K562 (cell line): Measurements from ENCODE around the gene DRC3. TPM values are rescaled to one million over a fixed set of nuclear protein-coding genes. Genes with fewer than 3 reads are reported as not detected.

Experiments
- ATAC-seq: fragments of 200-7000 bp; cut with Tn5 transposase; 3 replicates; pipeline ENCODE4 v1.9.1; 2020; ENCODE audit warnings: moderate library complexity
- BruUV-seq: library from RNA; stranded (reverse); fragments of 400-500 nt; replicated peaks from 2 replicates; lab custom pipeline; 2021; lab: Mats Ljungman, UMichigan
- CTCF ChIA-PET: fragments of 300-600 bp; formaldehyde crosslinking; extraction: SDS; loops from one replicate; lab custom pipeline; 2021; ENCODE audit warnings: low intra/inter-chr PET ratio; lab: Yijun Ruan, JAX
- POLR2A ChIA-PET: fragments of 300-600, 350-650 bp; sonication (Branson Sonifier 250); formaldehyde crosslinking; extraction: SDS; loops from one replicate; lab custom pipeline; 2021; ENCODE audit warnings: antibody characterized with exemption, inconsistent platforms; lab: Yijun Ruan, JAX
- DNase-seq, 4 experiments: peaks; one replicate each; pipeline versions ENCODE4 v3.0.0 to v3.0.0-alpha.2; 2011 to 2018; ENCODE audit warnings: low spot score in 3 of 4, mixed read lengths in 3 of 4; ENCODE audit errors: extremely low read depth in 1 of 4
- FAIRE-seq: peaks from 2 replicates; lab custom pipeline; 2011; peaks lifted over from hg19 to GRCh38; lab: Jason Lieb, UNC
- H2AFZ ChIP-seq: 2 replicates; pipeline ENCODE4 v1.6.0; 2011; ENCODE audit warnings: low read depth, low read length, control low read depth, inconsistent platforms
- H3K27ac ChIP-seq: fragments of 200-600 bp; 3 replicates; pipeline ENCODE4 v1.8.0; 2011; ENCODE audit warnings: low read depth, mild to moderate bottlenecking, control low read depth, inconsistent platforms, low read length, moderate library complexity, mixed read lengths; ENCODE audit errors: extremely low read depth
- H3K27me3 ChIP-seq, 2 experiments: fragments of 300-600 bp in 1 of 2; 2 replicates in 1 of 2; 3 replicates in 1 of 2; pipeline versions ENCODE4 v1.6.0 to v1.8.0; 2011; ENCODE audit warnings: inconsistent platforms in 2 of 2, low read length in 2 of 2, mild to moderate bottlenecking in 1 of 2, mixed read lengths in 1 of 2, moderate library complexity in 1 of 2; ENCODE audit not compliant: control insufficient read depth in 2 of 2, insufficient read depth in 2 of 2
- H3K36me3 ChIP-seq: fragments of 300-600 bp; 3 replicates; pipeline ENCODE4 v1.8.0; 2011; ENCODE audit warnings: mild to moderate bottlenecking, low read length, inconsistent platforms; ENCODE audit not compliant: control insufficient read depth, insufficient read depth
- H3K4me1 ChIP-seq, 2 experiments: fragments of 200-600 bp in 1 of 2; replicated peaks in 1 of 2; 2 replicates in 1 of 2; 3 replicates in 1 of 2; pipeline versions ENCODE4 v1.5.1 to v1.8.0; 2011; ENCODE audit warnings: inconsistent platforms in 2 of 2, low read length in 2 of 2, mild to moderate bottlenecking in 1 of 2, mixed read lengths in 1 of 2, moderate library complexity in 1 of 2; ENCODE audit not compliant: control insufficient read depth in 2 of 2, insufficient read depth in 2 of 2
- H3K4me2 ChIP-seq: 2 replicates; pipeline ENCODE4 v1.6.1; 2011; ENCODE audit warnings: low read length, control low read depth, inconsistent platforms, mixed read lengths; ENCODE audit not compliant: insufficient read depth
- H3K4me3 ChIP-seq: fragments of 200-600 bp; sonication (generic), shearing (Covaris generic); 2 replicates; pipeline ENCODE4 v1.5.1; 2016; ENCODE audit warnings: control low read depth, inconsistent platforms
- H3K79me2 ChIP-seq: fragments of 200-600 bp; 3 replicates; pipeline ENCODE4 v1.8.0; 2011; ENCODE audit warnings: low read length, inconsistent platforms; ENCODE audit not compliant: control insufficient read depth, insufficient read depth
- H3K9ac ChIP-seq, 2 experiments: 2 replicates each; pipeline versions ENCODE4 v1.6.0 to v1.6.1; 2011; ENCODE audit warnings: low read depth in 2 of 2, low read length in 2 of 2, control low read depth in 1 of 2, inconsistent platforms in 1 of 2, mild to moderate bottlenecking in 1 of 2, mixed read lengths in 1 of 2; ENCODE audit not compliant: insufficient read depth in 1 of 2
- H3K9me1 ChIP-seq: one replicate; pipeline ENCODE4 v1.6.0; 2011; ENCODE audit warnings: inconsistent platforms, mild to moderate bottlenecking, low read length, moderate library complexity; ENCODE audit not compliant: control insufficient read depth, insufficient read depth
- H3K9me3 ChIP-seq: replicated peaks from 2 replicates; pipeline ENCODE4 v1.5.1; 2011; ENCODE audit warnings: low read depth, low read length, inconsistent platforms; ENCODE audit not compliant: control insufficient read depth, insufficient read depth
- H4K20me1 ChIP-seq: replicated peaks from 2 replicates; pipeline ENCODE4 v1.6.1; 2011; ENCODE audit warnings: low read length, inconsistent platforms, mixed read lengths; ENCODE audit not compliant: control insufficient read depth, insufficient read depth
- GATAD2A ChIP-seq: fragments of 450-650 bp; IDR thresholded peaks from 2 replicates; pipeline ENCODE4 v1.6.1; 2017
- RNF2 ChIP-seq: sonication (generic); IDR thresholded peaks from 2 replicates; pipeline ENCODE4 v1.6.1; 2016
- ZBTB5 ChIP-seq: fragments of 450-650 bp; IDR thresholded peaks from 2 replicates; pipeline ENCODE4 v1.6.1; 2017; ENCODE audit warnings: antibody characterized with exemption
- WGBS: fragments of 100-300 bp; shearing (Covaris generic); methylation state at CpG from one replicate; pipeline ENCODE4 v1.1.6; 2016; ENCODE audit warnings: low coverage, mixed read lengths; ENCODE audit not compliant: insufficient coverage; ENCODE audit errors: missing lambda C conversion rate; 5-methylcytosine and 5-hydroxymethylcytosine counted together
- in situ Hi-C: fragments of 300-500 bp; cut with MboI; formaldehyde crosslinking; loops from 4 replicates; pipeline ENCODE4 v1.15.0; 2018; ENCODE audit warnings: inconsistent platforms, mixed read lengths
- intact Hi-C: fragments of 100-400 bp; cut with micrococcal nuclease; formaldehyde crosslinking; loops from 2 replicates; pipeline ENCODE4 v1.14.2; 2022
- polyA plus RNA-seq, 8 experiments: library from polyadenylated mRNA; depleted of rRNA in 4 of 8; stranded (reverse) in 5 of 8; unstranded in 3 of 8; fragments of >200 nt; fragmentation: Nextera tagmentation in 2 of 8; fragmentation: Illumina TruSeq in 1 of 8; extraction: Ambion mirVana in 2 of 8; extraction: Trizol in 1 of 8; gene quantifications; 2 replicates each; pipeline versions ENCODE4 v1.2.1 to v1.2.3, GENCODE V29; 2011 to 2014; ENCODE audit warnings: inconsistent platforms in 1 of 8, missing spikeins in 1 of 8
- total RNA-seq, 7 experiments: library from RNA; depleted of rRNA in 6 of 7; stranded (reverse); fragments of >200 nt in 6 of 7; fragmentation: Illumina TruSeq in 2 of 7; extraction: Trizol in 2 of 7; gene quantifications; 2 replicates each; pipeline versions ENCODE4 v1.2.1 to v1.2.3, GENCODE V29; 2011 to 2021; ENCODE audit warnings: low replicate concordance in 1 of 7
- TF ChIP-seq, protein P1 (sequence below), 2 experiments: fragments of 450-650 bp; formaldehyde crosslinking in 1 of 2; IDR thresholded peaks; 2 replicates each; pipeline versions ENCODE4 v1.4.0 to v1.6.1; 2014 to 2020; ENCODE audit warnings: mild to moderate bottlenecking in 2 of 2, borderline replicate concordance in 1 of 2, low read depth in 1 of 2

DRC3 gene
- total and polyA plus RNA-seq, 9 of the 15 experiments (the other 6 are each of a cell fraction or from before 2014, with no cell fraction given) = 0.10 to 0.84 (median 0.30) TPM; not detected in 3

DNA sequence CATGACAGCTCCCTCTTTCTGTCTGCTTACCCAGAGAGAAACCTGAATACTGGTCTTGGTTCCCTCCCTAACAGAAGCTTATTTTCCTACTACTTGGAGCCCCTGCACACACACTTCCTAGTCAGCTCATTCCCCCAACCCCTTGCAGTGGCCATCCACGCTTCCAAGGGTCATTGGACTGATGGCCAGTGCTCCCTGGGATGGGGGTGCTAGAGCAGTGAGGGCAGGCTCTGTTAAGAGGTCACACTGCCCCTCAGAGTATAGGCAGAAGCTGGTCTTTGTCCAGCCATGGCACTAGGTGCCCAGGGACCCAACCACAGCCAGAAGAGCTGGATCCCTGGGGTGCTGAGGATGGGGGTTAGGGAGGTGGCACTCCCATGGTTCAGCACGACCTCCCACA lies 12.5 kb downstream of the DRC3 start:
- no peak overlapping the region for H3K27ac ChIP-seq
- H3K9ac ChIP-seq = no peak overlapping the region
- H3K9me3 ChIP-seq = no peaks in the 10 kb centered on the region
- FAIRE-seq = no peak
- no TSS peak for BruUV-seq
- no peak overlapping the region for H3K4me3 ChIP-seq
- no peak overlapping the region for H2AFZ ChIP-seq
- no CpG with 5 or more reads among the region's 2 CpGs for WGBS
- ChIA-PET POLR2A (interaction anchor here (1.1 to 1.2 kb wide), 2 partner anchors 9 to 13 kb away, joined by 4 to 5 read pairs; partner anchors contain the start of genes DRC3 and TOM1L2), CTCF (no interaction called here)
- no peaks in the 10 kb centered on the region for H4K20me1 ChIP-seq
- peaks cover 0 to 31% of the 10 kb centered on the region in 2 experiments; a peak in 2 of 5 replicates for H3K27me3 ChIP-seq
- no peak for ATAC-seq
- no peaks in the 10 kb centered on the region for H3K79me2 ChIP-seq
- intact Hi-C loops = loop anchor here (5.0 kb wide), 1 partner anchor 47 kb away; no protein-coding TSS in a partner anchor
- DNase-seq = no peak
- H3K9me1 ChIP-seq = no peaks in the 10 kb centered on the region
- no peak for TF ChIP-seq ZBTB5
- in situ Hi-C loops = no loop called here
- H3K4me2 ChIP-seq = no peak overlapping the region
- no peaks in the 10 kb centered on the region for H3K36me3 ChIP-seq
- no peaks in the 10 kb centered on the region; a peak in 2 of 5 replicates for H3K4me1 ChIP-seq

DNA sequence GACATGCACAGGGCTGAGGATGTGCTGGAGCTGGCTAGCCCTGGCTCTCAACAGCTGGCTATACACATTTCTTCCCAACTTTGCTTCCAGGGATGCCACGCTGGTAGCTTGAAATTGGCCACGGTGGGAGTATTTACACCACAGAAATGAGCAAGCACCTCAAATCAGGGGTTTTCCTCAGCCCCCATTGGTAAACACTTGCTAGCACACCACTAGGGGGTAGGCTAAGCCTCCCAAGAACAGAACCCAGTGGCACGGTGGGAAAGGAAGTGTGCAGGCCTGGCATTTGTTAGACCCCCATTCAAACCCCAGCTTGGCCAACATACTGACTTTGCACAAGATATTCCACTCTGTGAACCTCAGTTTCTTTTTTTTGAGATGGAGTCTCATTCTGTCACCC lies 12.9 kb downstream of the DRC3 start:
- POLR2A ChIA-PET = interaction anchor here (1.1 to 1.2 kb wide), 2 partner anchors 10 to 13 kb away, joined by 4 to 5 read pairs; partner anchors contain the start of genes DRC3 and TOM1L2
- 0% methylated on average over 1 of the region's 3 CpGs for whole genome bisulfite sequencing
- no peaks in the 10 kb centered on the region for H3K9me3 ChIP-seq
- TF ChIP-seq GATAD2A = no peak
- TF ChIP-seq, protein P1, sequence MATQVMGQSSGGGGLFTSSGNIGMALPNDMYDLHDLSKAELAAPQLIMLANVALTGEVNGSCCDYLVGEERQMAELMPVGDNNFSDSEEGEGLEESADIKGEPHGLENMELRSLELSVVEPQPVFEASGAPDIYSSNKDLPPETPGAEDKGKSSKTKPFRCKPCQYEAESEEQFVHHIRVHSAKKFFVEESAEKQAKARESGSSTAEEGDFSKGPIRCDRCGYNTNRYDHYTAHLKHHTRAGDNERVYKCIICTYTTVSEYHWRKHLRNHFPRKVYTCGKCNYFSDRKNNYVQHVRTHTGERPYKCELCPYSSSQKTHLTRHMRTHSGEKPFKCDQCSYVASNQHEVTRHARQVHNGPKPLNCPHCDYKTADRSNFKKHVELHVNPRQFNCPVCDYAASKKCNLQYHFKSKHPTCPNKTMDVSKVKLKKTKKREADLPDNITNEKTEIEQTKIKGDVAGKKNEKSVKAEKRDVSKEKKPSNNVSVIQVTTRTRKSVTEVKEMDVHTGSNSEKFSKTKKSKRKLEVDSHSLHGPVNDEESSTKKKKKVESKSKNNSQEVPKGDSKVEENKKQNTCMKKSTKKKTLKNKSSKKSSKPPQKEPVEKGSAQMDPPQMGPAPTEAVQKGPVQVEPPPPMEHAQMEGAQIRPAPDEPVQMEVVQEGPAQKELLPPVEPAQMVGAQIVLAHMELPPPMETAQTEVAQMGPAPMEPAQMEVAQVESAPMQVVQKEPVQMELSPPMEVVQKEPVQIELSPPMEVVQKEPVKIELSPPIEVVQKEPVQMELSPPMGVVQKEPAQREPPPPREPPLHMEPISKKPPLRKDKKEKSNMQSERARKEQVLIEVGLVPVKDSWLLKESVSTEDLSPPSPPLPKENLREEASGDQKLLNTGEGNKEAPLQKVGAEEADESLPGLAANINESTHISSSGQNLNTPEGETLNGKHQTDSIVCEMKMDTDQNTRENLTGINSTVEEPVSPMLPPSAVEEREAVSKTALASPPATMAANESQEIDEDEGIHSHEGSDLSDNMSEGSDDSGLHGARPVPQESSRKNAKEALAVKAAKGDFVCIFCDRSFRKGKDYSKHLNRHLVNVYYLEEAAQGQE (IDR thresholded peaks at IDR 0.05; ENCODE audit: borderline replicate concordance) = peak; percentile 36; the same call in 1 of the 2 replicates
- TF ChIP-seq, protein P1 (CRISPR knock-in tag; IDR thresholded peaks at IDR 0.05; ENCODE audit: low read depth) = no peak
- no peak for TF ChIP-seq RNF2

More for the DNA sequence above, 12.9 kb downstream of the DRC3 start:
- CTCF ChIA-PET = interaction anchor here (0.6 kb wide), 1 partner anchor 48 kb away, joined by 3 read pairs; no protein-coding TSS in a partner anchor
- H3K4me3 ChIP-seq = no peak overlapping the region
- no peak overlapping the region for H2AFZ ChIP-seq
- no peaks in the 10 kb centered on the region for H4K20me1 ChIP-seq
- H3K9me1 ChIP-seq = no peaks in the 10 kb centered on the region
- in situ Hi-C loops = no loop called here
- no peak overlapping the region for H3K27ac ChIP-seq
- intact Hi-C loops = loop anchor here (5.0 kb wide), 1 partner anchor 47 kb away; no protein-coding TSS in a partner anchor
- no peak overlapping the region for H3K4me2 ChIP-seq
- no peak overlapping the region for H3K9ac ChIP-seq
- peaks cover 0 to 33% of the 10 kb centered on the region in 2 experiments; a peak in 2 of 5 replicates for H3K27me3 ChIP-seq
- peak in 1 of 4 experiments; percentile 21 for DNase-seq
- no peaks in the 10 kb centered on the region for H3K36me3 ChIP-seq
- no TSS peak for BruUV-seq
- FAIRE-seq = no peak
- no peaks in the 10 kb centered on the region; a peak in 2 of 5 replicates for H3K4me1 ChIP-seq
- peak; percentile 70; the same call in 2 of the 3 replicates for ATAC-seq
- H3K79me2 ChIP-seq = no peaks in the 10 kb centered on the region
